DOHH2 (cell line): ENCODE measurements around the gene SF3B3.

Experiments used
- CTCF ChIP-seq: fragments of 200-600 bp; sonication (generic); IDR thresholded peaks from one replicate; pipeline ENCODE4 v1.5.1; 2014; ENCODE audit warnings: antibody characterized with exemption, mild to moderate bottlenecking, low read depth, low read length; ENCODE audit not compliant: poor library complexity, severe bottlenecking
- EZH2phosphoT487 ChIP-seq: fragments of 200-600 bp; sonication (generic); IDR thresholded peaks from 2 replicates; pipeline ENCODE4 v1.6.1; 2017; ENCODE audit warnings: borderline replicate concordance, mild to moderate bottlenecking, antibody characterized with exemption, low read length, moderate library complexity, mixed read lengths

- no peak for TF ChIP-seq CTCF
- TF ChIP-seq EZH2phosphoT487 = no peak
These were observed 64.9 kb downstream of the SF3B3 start for GRCh38 chr16:70588565-70588964.
